NCI-H1436 (cell line): ENCODE measurements around the gene PPP1R1C.
A peak's percentile ranks its signal among the peaks of the same experiment; 100 is the strongest.

Experiments used
- DNase-seq: peaks from one replicate; lab custom pipeline; 2025; lab: John Stamatoyannopoulos, UW

Gene PPP1R1C

GRCh38 chr2:181972431-181973170 is 13.1 kb upstream of the PPP1R1C start:
- no peak for DNase-seq

- no peak for DNase-seq
These were observed 12.4 kb upstream of the PPP1R1C start for GRCh38 chr2:181973171-181973783.

GRCh38 chr2:181977661-181978350 is 7.8 kb upstream of the PPP1R1C start:
- DNase-seq = no peak

GRCh38 chr2:181978351-181979150 is 7.1 kb upstream of the PPP1R1C start:
- no peak for DNase-seq

- DNase-seq = no peak
These were observed 1.6 kb upstream of the PPP1R1C start for GRCh38 chr2:181984060-181984459.

- no peak for DNase-seq
These were observed 630 bp upstream of the PPP1R1C start for GRCh38 chr2:181984814-181985631.

- DNase-seq = peak; percentile 37
These were observed 2.7 kb downstream of the PPP1R1C start for GRCh38 chr2:181988154-181988924.

- DNase-seq = no peak
These were observed 3.4 kb downstream of the PPP1R1C start for GRCh38 chr2:181989099-181989498.

- no peak for DNase-seq
These were observed 5.7 kb downstream of the PPP1R1C start for GRCh38 chr2:181991171-181991885.

- no peak for DNase-seq
These were observed 7.1 kb downstream of the PPP1R1C start for GRCh38 chr2:181992776-181993175.

GRCh38 chr2:181995289-181995688 is 9.6 kb downstream of the PPP1R1C start:
- no peak for DNase-seq

GRCh38 chr2:181998041-181998835 is 12.6 kb downstream of the PPP1R1C start:
- peak; percentile 95 for DNase-seq

GRCh38 chr2:181998891-181999654 is 13.4 kb downstream of the PPP1R1C start:
- peak; percentile 84 for DNase-seq

- no peak for DNase-seq
These were observed 14.3 kb downstream of the PPP1R1C start for GRCh38 chr2:181999911-182000310.

- DNase-seq = no peak
These were observed 19.4 kb downstream of the PPP1R1C start for GRCh38 chr2:182004945-182005520.

GRCh38 chr2:182006595-182007341 is 21.1 kb downstream of the PPP1R1C start:
- no peak for DNase-seq

GRCh38 chr2:182014284-182014683 is 28.6 kb downstream of the PPP1R1C start:
- DNase-seq = no peak
